Mesendoderm (in vitro differentiated cells): ENCODE data around the gene SYT7.

Source experiments
- DNase-seq: peaks from one replicate; pipeline ENCODE4 v3.0.0; 2013
- H2AK5ac ChIP-seq: 2 replicates; pipeline ENCODE4 v1.6.1; 2013; ENCODE audit warnings: low read length, inconsistent platforms
- H2BK120ac ChIP-seq: 2 replicates; pipeline ENCODE4 v1.6.1; 2013; ENCODE audit warnings: low read depth, mild to moderate bottlenecking, low read length, moderate library complexity, mixed read lengths
- H2BK15ac ChIP-seq: replicated peaks from 2 replicates; pipeline ENCODE4 v1.6.1; 2013; ENCODE audit warnings: low read depth, mild to moderate bottlenecking, moderate library complexity
- H2BK5ac ChIP-seq: 2 replicates; pipeline ENCODE4 v1.6.1; 2013; ENCODE audit warnings: low read length, inconsistent platforms
- H3K18ac ChIP-seq: 2 replicates; pipeline ENCODE4 v1.6.1; 2013; ENCODE audit warnings: mild to moderate bottlenecking, low read length, mixed read lengths
- H3K23ac ChIP-seq: one replicate; pipeline ENCODE4 v1.6.1; 2013; ENCODE audit warnings: low read length
- H3K27ac ChIP-seq: 2 replicates; pipeline ENCODE4 v1.5.1; 2013; ENCODE audit warnings: low read depth, mild to moderate bottlenecking, inconsistent platforms, low read length, moderate library complexity
- H3K27me3 ChIP-seq: 2 replicates; pipeline ENCODE4 v1.6.1; 2013; ENCODE audit warnings: low read length, control low read depth, mild to moderate bottlenecking, inconsistent platforms; ENCODE audit not compliant: insufficient read depth, poor library complexity
- H3K36me3 ChIP-seq: 2 replicates; pipeline ENCODE4 v1.6.1; 2013; ENCODE audit warnings: low read length, inconsistent platforms; ENCODE audit not compliant: control insufficient read depth, insufficient read depth
- H3K4ac ChIP-seq: one replicate; pipeline ENCODE4 v1.6.1; 2013; ENCODE audit warnings: low read depth, mild to moderate bottlenecking, low read length, moderate library complexity
- H3K4me1 ChIP-seq: 2 replicates; pipeline ENCODE4 v1.6.1; 2013; ENCODE audit warnings: low read depth, low read length, inconsistent platforms; ENCODE audit not compliant: control insufficient read depth
- H3K4me2 ChIP-seq: 2 replicates; pipeline ENCODE4 v1.6.1; 2013; ENCODE audit warnings: low read length
- H3K4me3 ChIP-seq: 2 replicates; pipeline ENCODE4 v1.5.1; 2013; ENCODE audit warnings: mild to moderate bottlenecking, low read length
- H3K56ac ChIP-seq: one replicate; pipeline ENCODE4 v1.6.1; 2013; ENCODE audit warnings: low read length
- H3K79me1 ChIP-seq: 2 replicates; pipeline ENCODE4 v1.6.1; 2013; ENCODE audit warnings: low read length, inconsistent platforms
- H3K79me2 ChIP-seq: 2 replicates; pipeline ENCODE4 v1.6.1; 2013; ENCODE audit warnings: mild to moderate bottlenecking, low read length; ENCODE audit not compliant: control insufficient read depth, insufficient read depth
- H3K9ac ChIP-seq: 2 replicates; pipeline ENCODE4 v1.6.1; 2013; ENCODE audit warnings: low read length, inconsistent platforms
- H4K5ac ChIP-seq: one replicate; pipeline ENCODE4 v1.6.1; 2013; ENCODE audit warnings: low read length
- H4K8ac ChIP-seq: one replicate; pipeline ENCODE4 v1.6.1; 2013; ENCODE audit warnings: low read depth, mild to moderate bottlenecking, control low read depth, low read length, moderate library complexity
- WGBS: extraction: QIAGEN DNeasy Blood & Tissue Kit; methylation state at CpG from one replicate; pipeline ENCODE4 v1.1.7; 2013; ENCODE audit warnings: low lambda C conversion rate, missing lambda C conversion rate; ENCODE audit not compliant: insufficient coverage; ENCODE audit errors: extremely low coverage; 5-methylcytosine and 5-hydroxymethylcytosine counted together

The SYT7 gene

GRCh38 chr11:61571337-61571736 is 9.5 kb downstream of the SYT7 start:
- no peak for DNase-seq
- H4K8ac ChIP-seq = no peak overlapping the region
- H3K79me1 ChIP-seq = no peaks in the 10 kb centered on the region
- no peaks in the 10 kb centered on the region for H3K4me1 ChIP-seq
- no peak overlapping the region for H2BK5ac ChIP-seq
- H2AK5ac ChIP-seq = no peak overlapping the region
- H3K79me2 ChIP-seq = no peaks in the 10 kb centered on the region
- H3K4me3 ChIP-seq = no peak overlapping the region
- no peaks in the 10 kb centered on the region for H3K36me3 ChIP-seq
- no peak overlapping the region for H3K56ac ChIP-seq
- no peak overlapping the region for H3K27ac ChIP-seq
- H3K4me2 ChIP-seq = no peak overlapping the region
- H3K18ac ChIP-seq = no peak overlapping the region
- H3K23ac ChIP-seq = peak overlapping the region; percentile 17
- H2BK15ac ChIP-seq = no peak overlapping the region
- no peak overlapping the region for H3K4ac ChIP-seq
- H3K27me3 ChIP-seq = no peaks in the 10 kb centered on the region
- no CpG with 5 or more reads among the region's 9 CpGs for WGBS
- no peak overlapping the region for H3K9ac ChIP-seq
- no peak overlapping the region for H4K5ac ChIP-seq
- H2BK120ac ChIP-seq = no peak overlapping the region

- H3K79me1 ChIP-seq = no peaks in the 10 kb centered on the region
- no CpG with 5 or more reads among the region's 10 CpGs for WGBS
- no peak overlapping the region for H4K8ac ChIP-seq
- no peaks in the 10 kb centered on the region for H3K4me1 ChIP-seq
- no peak overlapping the region for H3K18ac ChIP-seq
- H3K27me3 ChIP-seq = no peaks in the 10 kb centered on the region
- H4K5ac ChIP-seq = no peak overlapping the region
- H3K4ac ChIP-seq = no peak overlapping the region
- no peaks in the 10 kb centered on the region for H3K79me2 ChIP-seq
- H3K56ac ChIP-seq = no peak overlapping the region
- H3K4me3 ChIP-seq = no peak overlapping the region
- no peak overlapping the region for H3K27ac ChIP-seq
- no peak overlapping the region for H3K23ac ChIP-seq
- H3K9ac ChIP-seq = no peak overlapping the region
- no peaks in the 10 kb centered on the region for H3K36me3 ChIP-seq
- no peak overlapping the region for H2BK15ac ChIP-seq
- no peak overlapping the region for H2AK5ac ChIP-seq
- H2BK5ac ChIP-seq = no peak overlapping the region
- no peak overlapping the region for H3K4me2 ChIP-seq
- no peak overlapping the region for H2BK120ac ChIP-seq
- DNase-seq = no peak
Measured at GRCh38 chr11:61569701-61570100, 11.2 kb downstream of the SYT7 start.

- DNase-seq = no peak
- H3K4me3 ChIP-seq = no peak overlapping the region
Measured at GRCh38 chr11:61569018-61569417, 11.9 kb downstream of the SYT7 start.

GRCh38 chr11:61567286-61568061 is 13.4 kb downstream of the SYT7 start:
- no peak overlapping the region for H3K23ac ChIP-seq
- no peak overlapping the region for H2AK5ac ChIP-seq
- H3K79me2 ChIP-seq = no peaks in the 10 kb centered on the region
- H3K4me2 ChIP-seq = peak overlapping the region; percentile 96
- H2BK5ac ChIP-seq = no peak overlapping the region
- H3K4ac ChIP-seq = no peak overlapping the region
- no peak overlapping the region for H3K27ac ChIP-seq
- no peaks in the 10 kb centered on the region for H3K27me3 ChIP-seq
- H3K18ac ChIP-seq = no peak overlapping the region
- H2BK120ac ChIP-seq = no peak overlapping the region
- no peaks in the 10 kb centered on the region for H3K36me3 ChIP-seq
- H4K5ac ChIP-seq = no peak overlapping the region
- WGBS = no CpG with 5 or more reads among the region's 46 CpGs
- H3K4me3 ChIP-seq = no peak overlapping the region
- no peak overlapping the region for H2BK15ac ChIP-seq
- DNase-seq = peak; percentile 92
- no peaks in the 10 kb centered on the region for H3K79me1 ChIP-seq
- peak overlapping the region; percentile 78 for H3K56ac ChIP-seq
- H3K4me1 ChIP-seq = no peaks in the 10 kb centered on the region
- peak overlapping the region; percentile 44 for H3K9ac ChIP-seq
- H4K8ac ChIP-seq = no peak overlapping the region

More at GRCh38 chr11:61569018-61569417, 11.9 kb downstream of the SYT7 start:
- H3K18ac ChIP-seq = no peak overlapping the region
- H4K5ac ChIP-seq = no peak overlapping the region
- no peak overlapping the region for H2AK5ac ChIP-seq
- H2BK15ac ChIP-seq = no peak overlapping the region
- H3K56ac ChIP-seq = no peak overlapping the region
- no peaks in the 10 kb centered on the region for H3K36me3 ChIP-seq
- H3K4ac ChIP-seq = no peak overlapping the region
- no peak overlapping the region for H3K23ac ChIP-seq
- H3K4me1 ChIP-seq = no peaks in the 10 kb centered on the region
- no peak overlapping the region for H2BK120ac ChIP-seq
- H3K79me1 ChIP-seq = no peaks in the 10 kb centered on the region
- no peak overlapping the region for H3K27ac ChIP-seq
- H3K9ac ChIP-seq = no peak overlapping the region
- H4K8ac ChIP-seq = no peak overlapping the region
- no peaks in the 10 kb centered on the region for H3K79me2 ChIP-seq
- H2BK5ac ChIP-seq = no peak overlapping the region
- WGBS = no CpG with 5 or more reads among the region's 3 CpGs
- no peak overlapping the region for H3K4me2 ChIP-seq
- no peaks in the 10 kb centered on the region for H3K27me3 ChIP-seq

- Histone ChIP-seq H3K36me3 (no peaks in the 10 kb centered on the region), H3K9ac (no peak overlapping the region), H2BK120ac (no peak overlapping the region), H3K4me2 (no peak overlapping the region), H3K27ac (no peak overlapping the region), H2BK15ac (no peak overlapping the region), H3K23ac (no peak overlapping the region), H4K5ac (no peak overlapping the region), H3K79me2 (no peaks in the 10 kb centered on the region), H3K4ac (no peak overlapping the region), H3K79me1 (no peaks in the 10 kb centered on the region), H4K8ac (no peak overlapping the region), H3K4me1 (no peaks in the 10 kb centered on the region), H3K4me3 (no peak overlapping the region), H3K27me3 (no peaks in the 10 kb centered on the region), H3K56ac (no peak overlapping the region), H2AK5ac (no peak overlapping the region), H3K18ac (no peak overlapping the region), H2BK5ac (no peak overlapping the region)
- no peak for DNase-seq
- WGBS = no CpG with 5 or more reads among the region's 8 CpGs
Measured at GRCh38 chr11:61564936-61565696, 15.8 kb downstream of the SYT7 start.
